ENCODE measurements around the gene ZNHIT3.

ZNHIT3 gene

GRCh38 chr17:36544307-36545076 is 58.0 kb downstream of the ZNHIT3 start, which contains the start of gene GGNBP2:
TSS of gene GGNBP2 (plus strand) at chr17:36544919. CDS start at chr17:36545725, 806 bp downstream.
- in situ Hi-C loops (cut with MboI; ENCODE audit: low sequenced_read_pairs), result no loop called here

- in situ Hi-C loops (cut with MboI; ENCODE audit: low sequenced_read_pairs), result no loop called here
These were observed 58.6 kb downstream of the ZNHIT3 start for GRCh38 chr17:36545077-36545464.
